Lower leg skin (tissue), 3 donors: ENCODE measurements around the gene NECTIN1.

Experiments used
- POLR2A ChIP-seq, 2 donors: fragments of 450-650 bp; IDR thresholded peaks; one replicate each; pipeline ENCODE4 v1.6.1; 2016 to 2017; ENCODE audit warnings: antibody characterized with exemption in 2 of 2, mild to moderate bottlenecking in 1 of 2, moderate library complexity in 1 of 2
- TF ChIP-seq, protein P1 (sequence below), 3 donors: fragments of 450-650 bp; IDR thresholded peaks; one replicate each; pipeline ENCODE4 v1.5.1; 2016; ENCODE audit warnings: antibody characterized with exemption in 3 of 3, mild to moderate bottlenecking in 3 of 3, moderate library complexity in 2 of 3

DNA sequence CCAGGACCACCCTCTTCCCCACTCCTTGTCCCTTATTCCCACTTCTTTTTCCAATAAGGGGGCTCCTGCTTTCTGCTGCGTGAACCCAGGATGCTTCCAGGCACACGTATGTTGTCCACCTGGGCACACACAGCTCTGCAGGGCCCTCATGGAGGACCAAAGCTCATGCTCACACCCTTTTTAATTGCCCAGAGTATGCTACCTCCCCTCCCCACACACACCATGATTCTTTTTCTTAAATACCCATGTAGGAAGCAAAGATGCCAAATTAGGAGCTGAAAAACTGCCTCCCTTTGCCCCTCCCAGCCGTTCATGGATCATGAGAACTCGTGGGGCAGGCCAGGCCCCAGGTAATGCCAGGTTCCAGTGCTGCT is 5.1 kb downstream of the NECTIN1 start:
- TF ChIP-seq, protein P1, sequence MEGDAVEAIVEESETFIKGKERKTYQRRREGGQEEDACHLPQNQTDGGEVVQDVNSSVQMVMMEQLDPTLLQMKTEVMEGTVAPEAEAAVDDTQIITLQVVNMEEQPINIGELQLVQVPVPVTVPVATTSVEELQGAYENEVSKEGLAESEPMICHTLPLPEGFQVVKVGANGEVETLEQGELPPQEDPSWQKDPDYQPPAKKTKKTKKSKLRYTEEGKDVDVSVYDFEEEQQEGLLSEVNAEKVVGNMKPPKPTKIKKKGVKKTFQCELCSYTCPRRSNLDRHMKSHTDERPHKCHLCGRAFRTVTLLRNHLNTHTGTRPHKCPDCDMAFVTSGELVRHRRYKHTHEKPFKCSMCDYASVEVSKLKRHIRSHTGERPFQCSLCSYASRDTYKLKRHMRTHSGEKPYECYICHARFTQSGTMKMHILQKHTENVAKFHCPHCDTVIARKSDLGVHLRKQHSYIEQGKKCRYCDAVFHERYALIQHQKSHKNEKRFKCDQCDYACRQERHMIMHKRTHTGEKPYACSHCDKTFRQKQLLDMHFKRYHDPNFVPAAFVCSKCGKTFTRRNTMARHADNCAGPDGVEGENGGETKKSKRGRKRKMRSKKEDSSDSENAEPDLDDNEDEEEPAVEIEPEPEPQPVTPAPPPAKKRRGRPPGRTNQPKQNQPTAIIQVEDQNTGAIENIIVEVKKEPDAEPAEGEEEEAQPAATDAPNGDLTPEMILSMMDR (IDR thresholded peaks at IDR 0.05), result no peak
- no peak for TF ChIP-seq POLR2A (IDR thresholded peaks at IDR 0.05)
